Muscle layer of duodenum (tissue), 2 donors: ENCODE measurements around the gene RRM2.

Experiments used
- H3K27ac ChIP-seq: one replicate; pipeline ENCODE4 v1.7.0; 2013; ENCODE audit warnings: mild to moderate bottlenecking, low read length
- H3K27me3 ChIP-seq: one replicate; pipeline ENCODE4 v1.7.0; 2013; ENCODE audit warnings: low read depth, mild to moderate bottlenecking, control low read depth, low read length
- H3K36me3 ChIP-seq, 2 donors: one replicate each; pipeline ENCODE4 v1.7.0; 2013; ENCODE audit warnings: low read length in 2 of 2, control low read depth in 1 of 2, mild to moderate bottlenecking in 1 of 2; ENCODE audit not compliant: insufficient read depth in 2 of 2, control insufficient read depth in 1 of 2
- H3K4me1 ChIP-seq, 2 donors: one replicate each; pipeline ENCODE4 v1.7.0; 2013; ENCODE audit warnings: low read length in 2 of 2, mild to moderate bottlenecking in 2 of 2, control low read depth in 1 of 2, moderate library complexity in 1 of 2; ENCODE audit not compliant: insufficient read depth in 2 of 2, control insufficient read depth in 1 of 2
- H3K4me3 ChIP-seq, 2 donors: one replicate each; pipeline ENCODE4 v1.7.0; 2013; ENCODE audit warnings: low read length in 2 of 2, low read depth in 1 of 2, mild to moderate bottlenecking in 1 of 2
- H3K9me3 ChIP-seq, 2 donors: one replicate each; pipeline ENCODE4 v1.7.0; 2013; ENCODE audit warnings: low read length in 2 of 2, control low read depth in 1 of 2, mild to moderate bottlenecking in 1 of 2; ENCODE audit not compliant: control insufficient read depth in 1 of 2
- donor health status: healthy.

RRM2 gene

DNA sequence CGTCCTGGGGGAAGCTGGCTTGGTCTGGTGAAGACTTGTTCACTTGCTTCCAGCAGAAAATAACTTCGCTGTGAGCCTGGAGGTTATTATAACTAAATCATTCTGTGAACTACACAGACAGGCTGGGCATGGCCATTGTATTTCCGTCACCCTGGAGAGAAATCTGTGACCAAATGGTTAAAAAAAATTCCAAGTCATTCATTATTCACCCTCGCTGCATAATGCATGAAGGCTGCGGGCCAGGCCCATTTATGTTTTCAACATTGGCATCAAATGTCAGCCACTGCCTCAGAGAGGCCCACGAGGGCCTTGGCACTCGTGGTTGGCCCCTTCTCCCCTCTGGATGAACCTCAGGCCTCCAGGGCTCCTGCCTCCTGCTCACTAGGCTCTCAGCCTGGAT, 57.7 kb downstream of the RRM2 start:
- Histone ChIP-seq H3K27ac (no peak overlapping the region), H3K4me1 (peaks cover 0 to 7% of the 10 kb centered on the region in 2 donors), H3K36me3 (no peaks in the 10 kb centered on the region), H3K27me3 (no peaks in the 10 kb centered on the region), H3K4me3 (no peak overlapping the region), H3K9me3 (no peaks in the 10 kb centered on the region)
